IMR-90 (cell line): ENCODE measurements around the gene PRKCH. TPM values are rescaled to one million over a fixed set of nuclear protein-coding genes. Genes with fewer than 3 reads are reported as not detected.

Experiments used
- ATAC-seq: fragments of 200-7000 bp; cut with Tn5 transposase; 2 replicates; pipeline ENCODE4 v1.9.1; 2020; ENCODE audit warnings: low read depth, mild to moderate bottlenecking, moderate library complexity
- BruUV-seq: library from RNA; stranded (reverse); fragments of 400-500 nt; replicated peaks from 2 replicates; lab custom pipeline; 2021; lab: Mats Ljungman, UMichigan
- CTCF ChIA-PET: fragments of 300-600 bp; formaldehyde crosslinking; extraction: SDS; loops from one replicate; lab custom pipeline; 2021; ENCODE audit warnings: antibody characterized with exemption; lab: Yijun Ruan, JAX
- POLR2A ChIA-PET: fragments of 300-600 bp; sonication (Branson Sonifier 250); formaldehyde crosslinking; loops from one replicate; lab custom pipeline; 2022; ENCODE audit warnings: antibody characterized with exemption; ENCODE audit not compliant: unreplicated experiment; lab: Charles Lee
- DNase-seq: peaks from one replicate; pipeline ENCODE4 v3.0.0; 2013
- H2AFZ ChIP-seq: replicated peaks from 2 replicates; pipeline ENCODE3; 2013; ENCODE audit warnings: low read length, mild to moderate bottlenecking; ENCODE audit not compliant: poor library complexity
- H2AK5ac ChIP-seq: 2 replicates; pipeline ENCODE4 v1.6.1; 2013; ENCODE audit warnings: low read depth, low read length, inconsistent platforms
- H2AK9ac ChIP-seq: replicated peaks from 2 replicates; pipeline ENCODE3; 2013; ENCODE audit warnings: mild to moderate bottlenecking, low read depth, low read length, moderate library complexity; ENCODE audit not compliant: poor library complexity
- H2BK120ac ChIP-seq: 2 replicates; pipeline ENCODE4 v1.6.1; 2013; ENCODE audit warnings: low read depth, low read length, inconsistent platforms
- H2BK15ac ChIP-seq: 3 replicates; pipeline ENCODE4 v1.6.1; 2013; ENCODE audit warnings: low read depth, low read length, inconsistent platforms
- H2BK20ac ChIP-seq: 2 replicates; pipeline ENCODE4 v1.6.1; 2013; ENCODE audit warnings: low read depth, mild to moderate bottlenecking, inconsistent platforms, low read length, moderate library complexity
- H2BK5ac ChIP-seq: 2 replicates; pipeline ENCODE4 v1.6.1; 2013; ENCODE audit warnings: mild to moderate bottlenecking, low read depth, low read length, inconsistent platforms; ENCODE audit not compliant: poor library complexity, severe bottlenecking
- H3K14ac ChIP-seq: replicated peaks from 2 replicates; pipeline ENCODE4 v1.6.1; 2013; ENCODE audit warnings: low read depth, low read length, inconsistent platforms
- H3K18ac ChIP-seq: 2 replicates; pipeline ENCODE4 v1.6.1; 2013; ENCODE audit warnings: low read depth, low read length, control low read depth
- H3K23ac ChIP-seq: 2 replicates; pipeline ENCODE4 v1.6.1; 2013; ENCODE audit warnings: low read depth, low read length, inconsistent platforms
- H3K27ac ChIP-seq: 2 replicates; pipeline ENCODE4 v1.5.1; 2013; ENCODE audit warnings: mild to moderate bottlenecking, control low read depth, low read length; ENCODE audit not compliant: insufficient read depth
- H3K27me3 ChIP-seq: 2 replicates; pipeline ENCODE4 v1.6.1; 2013; ENCODE audit warnings: low read length; ENCODE audit not compliant: control insufficient read depth, insufficient read depth
- H3K36me3 ChIP-seq: 2 replicates; pipeline ENCODE4 v1.6.1; 2013; ENCODE audit warnings: low read length, mixed read lengths; ENCODE audit not compliant: control insufficient read depth, insufficient read depth
- H3K4ac ChIP-seq: 2 replicates; pipeline ENCODE4 v1.6.1; 2013; ENCODE audit warnings: low read depth, low read length, inconsistent platforms
- H3K4me1 ChIP-seq: 2 replicates; pipeline ENCODE4 v1.6.1; 2013; ENCODE audit warnings: low read length, mixed read lengths; ENCODE audit not compliant: control insufficient read depth, insufficient read depth
- H3K4me2 ChIP-seq: 2 replicates; pipeline ENCODE4 v1.6.1; 2013; ENCODE audit warnings: low read depth, mild to moderate bottlenecking, control low read depth, low read length, moderate library complexity
- H3K4me3 ChIP-seq: 2 replicates; pipeline ENCODE4 v1.5.1; 2013; ENCODE audit warnings: low read depth, mild to moderate bottlenecking, control low read depth, low read length, moderate library complexity; ENCODE audit not compliant: insufficient read depth
- H3K56ac ChIP-seq: 2 replicates; pipeline ENCODE4 v1.6.1; 2013; ENCODE audit warnings: low read length, inconsistent platforms; ENCODE audit not compliant: insufficient read depth; ENCODE audit errors: extremely low read depth
- H3K79me1 ChIP-seq, 2 experiments: 2 replicates each; pipeline ENCODE4 v1.6.1; 2013; ENCODE audit warnings: low read length in 2 of 2, inconsistent platforms in 1 of 2, low read depth in 1 of 2
- H3K9ac ChIP-seq: 2 replicates; pipeline ENCODE4 v1.6.1; 2013; ENCODE audit warnings: low read depth, low read length, control low read depth
- H3K9me1 ChIP-seq: 2 replicates; pipeline ENCODE4 v1.6.1; 2013; ENCODE audit warnings: low read length, inconsistent platforms; ENCODE audit not compliant: insufficient read depth
- H3K9me3 ChIP-seq: 2 replicates; pipeline ENCODE4 v1.6.1; 2013; ENCODE audit warnings: low read length; ENCODE audit not compliant: control insufficient read depth, insufficient read depth
- H4K20me1 ChIP-seq: 2 replicates; pipeline ENCODE4 v1.6.1; 2013; ENCODE audit warnings: low read length, inconsistent platforms; ENCODE audit not compliant: insufficient read depth
- H4K5ac ChIP-seq: 2 replicates; pipeline ENCODE4 v1.6.1; 2013; ENCODE audit warnings: mild to moderate bottlenecking, low read depth, low read length, control low read depth
- H4K8ac ChIP-seq, 2 experiments: 2 replicates each; pipeline ENCODE4 v1.6.1; 2013; ENCODE audit warnings: low read depth in 2 of 2, low read length in 2 of 2, control low read depth in 1 of 2, inconsistent platforms in 1 of 2
- H4K91ac ChIP-seq: 2 replicates; pipeline ENCODE4 v1.6.1; 2013; ENCODE audit warnings: low read depth, low read length, inconsistent platforms; ENCODE audit not compliant: insufficient read depth
- FOS ChIP-seq: fragments of 150-350 bp; IDR thresholded peaks from 2 replicates; pipeline ENCODE4 v1.6.1; 2016; ENCODE audit warnings: low read depth, low read length
- MXI1 ChIP-seq: IDR thresholded peaks from 2 replicates; pipeline ENCODE4 v1.6.1; 2012; ENCODE audit warnings: low read depth, mild to moderate bottlenecking, low read length, moderate library complexity, borderline replicate concordance
- WGBS, 2 experiments: methylation state at CpG; one replicate each; pipeline versions ENCODE4 v1.1.5 to v1.1.7; 2013; ENCODE audit warnings: missing lambda C conversion rate in 2 of 2; ENCODE audit not compliant: insufficient read length in 1 of 2; ENCODE audit errors: extremely low coverage in 2 of 2; 5-methylcytosine and 5-hydroxymethylcytosine counted together
- dilution Hi-C: fragments of 300-500 bp; cut with HindIII; formaldehyde crosslinking; loops from one replicate; pipeline ENCODE4 v1.14.3; 2018; ENCODE audit warnings: low sequenced_read_pairs; ENCODE audit not compliant: unreplicated experiment
- in situ Hi-C: fragments of 300-500 bp; cut with MboI; formaldehyde crosslinking; loops from 3 replicates; pipeline ENCODE4 v1.14.3; 2019; ENCODE audit warnings: low sequenced_read_pairs, inconsistent platforms, mixed read lengths
- intact Hi-C: fragments of 100-400 bp; cut with micrococcal nuclease; formaldehyde crosslinking; loops from 2 replicates; pipeline ENCODE4 v1.10.0; 2022
- polyA plus RNA-seq, 3 experiments: library from polyadenylated mRNA; depleted of rRNA; stranded (reverse); fragments of >200 nt; gene quantifications; 2 replicates each; pipeline ENCODE4 v1.2.3, GENCODE V29; 2012; ENCODE audit warnings: low replicate concordance in 1 of 3
- total RNA-seq: library from RNA; depleted of rRNA; stranded (reverse); fragments of >200 nt; gene quantifications from 2 replicates; pipeline ENCODE4 v1.2.3, GENCODE V29; 2012
- TF ChIP-seq, protein P1 (sequence below): fragments of 150-350 bp; IDR thresholded peaks from 2 replicates; pipeline ENCODE4 v1.6.1; 2016; ENCODE audit warnings: low read depth, mild to moderate bottlenecking, low read length, moderate library complexity, borderline replicate concordance
- TF ChIP-seq, protein P2 (sequence below): fragments of 150-350 bp; IDR thresholded peaks from 2 replicates; pipeline ENCODE4 v1.6.1; 2017; ENCODE audit warnings: mild to moderate bottlenecking, antibody characterized with exemption, low read length, low read depth

The PRKCH gene
- total and polyA plus RNA-seq, 2 of the 4 experiments (the other 2 are of a cell fraction), result 1.6 to 2.3 TPM

- H3K27me3 ChIP-seq, result peaks cover 5% of the 10 kb centered on the region
- intact Hi-C loops, result no loop called here
These were observed 137.8 kb downstream of the PRKCH start for GRCh38 chr14:61459229-61459628.

More at GRCh38 chr14:61459229-61459628, 137.8 kb downstream of the PRKCH start:
- no TSS peak for BruUV-seq
- Histone ChIP-seq H3K23ac (no peak overlapping the region), H3K4me1 (peaks cover 13% of the 10 kb centered on the region), H2BK120ac (no peak overlapping the region), H3K4me3 (no peak overlapping the region), H3K14ac (no peak overlapping the region), H3K18ac (no peak overlapping the region), H4K91ac (no peak overlapping the region), H3K4me2 (no peak overlapping the region), H3K9ac (no peak overlapping the region), H3K36me3 (no peaks in the 10 kb centered on the region), H2AFZ (no peak overlapping the region), H3K9me3 (no peaks in the 10 kb centered on the region), H2BK15ac (no peak overlapping the region), H4K5ac (no peak overlapping the region), H3K79me1 (peaks cover 0 to 13% of the 10 kb centered on the region in 2 experiments; a peak in 2 of 4 replicates), H3K9me1 (peaks cover 6% of the 10 kb centered on the region; the same call in 1 of the 2 replicates), H2BK5ac (no peak overlapping the region), H2AK9ac (no peak overlapping the region), H2BK20ac (no peak overlapping the region), H4K20me1 (no peaks in the 10 kb centered on the region), H2AK5ac (0 out of 2 replicates have a peak overlapping the region, but pooled peaks have one; percentile 21), H3K27ac (no peak overlapping the region), H3K56ac (no peak overlapping the region), H4K8ac (no peak overlapping the region), H3K4ac (no peak overlapping the region)
- TF ChIP-seq, protein P1, sequence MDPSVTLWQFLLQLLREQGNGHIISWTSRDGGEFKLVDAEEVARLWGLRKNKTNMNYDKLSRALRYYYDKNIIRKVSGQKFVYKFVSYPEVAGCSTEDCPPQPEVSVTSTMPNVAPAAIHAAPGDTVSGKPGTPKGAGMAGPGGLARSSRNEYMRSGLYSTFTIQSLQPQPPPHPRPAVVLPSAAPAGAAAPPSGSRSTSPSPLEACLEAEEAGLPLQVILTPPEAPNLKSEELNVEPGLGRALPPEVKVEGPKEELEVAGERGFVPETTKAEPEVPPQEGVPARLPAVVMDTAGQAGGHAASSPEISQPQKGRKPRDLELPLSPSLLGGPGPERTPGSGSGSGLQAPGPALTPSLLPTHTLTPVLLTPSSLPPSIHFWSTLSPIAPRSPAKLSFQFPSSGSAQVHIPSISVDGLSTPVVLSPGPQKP, result no peak
- TF ChIP-seq MXI1, result no peak
- TF ChIP-seq, protein P2, sequence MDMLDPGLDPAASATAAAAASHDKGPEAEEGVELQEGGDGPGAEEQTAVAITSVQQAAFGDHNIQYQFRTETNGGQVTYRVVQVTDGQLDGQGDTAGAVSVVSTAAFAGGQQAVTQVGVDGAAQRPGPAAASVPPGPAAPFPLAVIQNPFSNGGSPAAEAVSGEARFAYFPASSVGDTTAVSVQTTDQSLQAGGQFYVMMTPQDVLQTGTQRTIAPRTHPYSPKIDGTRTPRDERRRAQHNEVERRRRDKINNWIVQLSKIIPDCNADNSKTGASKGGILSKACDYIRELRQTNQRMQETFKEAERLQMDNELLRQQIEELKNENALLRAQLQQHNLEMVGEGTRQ, result no peak
- no peak for TF ChIP-seq FOS
- dilution Hi-C loops, result loop anchor here (25.0 kb wide), 1 partner anchor 253 kb away; no protein-coding TSS in a partner anchor
- POLR2A ChIA-PET, result no interaction called here
- no peak for ATAC-seq
- in situ Hi-C loops, result loop anchor here (5.0 kb wide), 2 partner anchors 378 to 668 kb away; no protein-coding TSS in a partner anchor
- WGBS, 2 experiments, result 95% methylated on average over 3 of the region's 6 CpGs; no CpG with 5 or more reads in 1 of the 2 experiments
- no peak for DNase-seq
- CTCF ChIA-PET, result interaction anchor here (2.9 kb wide), 1 partner anchor 378 kb away, joined by 16 read pairs; no protein-coding TSS in a partner anchor
